Medulla oblongata (tissue), 1 donor: Measurements from ENCODE around the gene RNF181.
A peak's percentile ranks its signal among the peaks of the same experiment; 100 is the strongest.
"Not testable (repeated sequence)": the region's sequence is repeated elsewhere in the genome, so short reads cannot be mapped to it uniquely, and the experiment has no call there.

Experiments used
- DNase-seq: peaks from one replicate; pipeline ENCODE4 v3.0.0-alpha.2; 2015; ENCODE audit errors: extremely low spot score

The RNF181 gene

DNA sequence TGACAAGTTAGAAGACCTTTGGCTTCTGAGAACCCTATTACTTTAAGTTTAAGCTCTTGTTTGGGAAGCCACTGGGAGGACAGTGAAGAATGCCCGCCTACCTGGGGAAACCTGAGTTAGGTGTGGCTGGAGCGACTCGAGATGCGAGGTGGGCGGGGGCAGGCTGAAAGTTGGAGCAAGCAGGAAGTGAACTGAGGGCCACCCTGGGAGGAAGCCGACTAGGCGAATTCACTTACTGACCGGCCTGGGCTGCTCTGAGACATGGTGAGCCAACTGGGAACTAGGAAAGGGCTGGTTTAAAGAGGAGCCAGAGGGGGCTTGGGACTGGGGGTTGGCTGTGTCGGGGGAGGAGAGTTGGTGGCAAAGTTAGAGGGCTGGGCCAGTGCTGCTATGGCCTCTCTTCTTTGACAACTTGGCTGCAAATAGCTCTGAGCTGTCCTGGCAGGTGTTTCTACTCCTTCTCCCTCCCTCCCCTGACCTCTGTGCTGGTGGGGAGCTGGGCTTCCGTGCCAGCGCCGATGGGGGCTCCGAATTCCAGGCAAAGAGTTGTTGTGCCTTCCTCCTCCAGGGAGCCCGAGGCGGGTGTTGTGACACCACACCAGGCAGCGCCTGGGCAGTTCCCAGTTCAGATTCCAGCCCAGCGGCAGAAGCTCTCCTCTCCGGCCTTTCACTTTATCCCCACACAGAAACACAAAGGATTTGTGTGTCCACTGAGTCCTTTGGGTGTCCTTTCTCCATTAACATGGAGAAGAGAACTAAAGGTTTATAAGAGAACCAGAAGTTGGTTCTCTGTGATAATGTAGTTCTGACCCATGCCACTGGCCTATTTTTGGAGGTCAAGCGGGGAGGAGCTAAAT, 17.9 kb upstream of the RNF181 start, which contains the start of gene VAMP8:
Gene VAMP8 (plus strand): TSS at position 201 of the 857 bp plus-strand sequence. CDS start 61 bp downstream, at position 262.
- no peak for DNase-seq

DNA sequence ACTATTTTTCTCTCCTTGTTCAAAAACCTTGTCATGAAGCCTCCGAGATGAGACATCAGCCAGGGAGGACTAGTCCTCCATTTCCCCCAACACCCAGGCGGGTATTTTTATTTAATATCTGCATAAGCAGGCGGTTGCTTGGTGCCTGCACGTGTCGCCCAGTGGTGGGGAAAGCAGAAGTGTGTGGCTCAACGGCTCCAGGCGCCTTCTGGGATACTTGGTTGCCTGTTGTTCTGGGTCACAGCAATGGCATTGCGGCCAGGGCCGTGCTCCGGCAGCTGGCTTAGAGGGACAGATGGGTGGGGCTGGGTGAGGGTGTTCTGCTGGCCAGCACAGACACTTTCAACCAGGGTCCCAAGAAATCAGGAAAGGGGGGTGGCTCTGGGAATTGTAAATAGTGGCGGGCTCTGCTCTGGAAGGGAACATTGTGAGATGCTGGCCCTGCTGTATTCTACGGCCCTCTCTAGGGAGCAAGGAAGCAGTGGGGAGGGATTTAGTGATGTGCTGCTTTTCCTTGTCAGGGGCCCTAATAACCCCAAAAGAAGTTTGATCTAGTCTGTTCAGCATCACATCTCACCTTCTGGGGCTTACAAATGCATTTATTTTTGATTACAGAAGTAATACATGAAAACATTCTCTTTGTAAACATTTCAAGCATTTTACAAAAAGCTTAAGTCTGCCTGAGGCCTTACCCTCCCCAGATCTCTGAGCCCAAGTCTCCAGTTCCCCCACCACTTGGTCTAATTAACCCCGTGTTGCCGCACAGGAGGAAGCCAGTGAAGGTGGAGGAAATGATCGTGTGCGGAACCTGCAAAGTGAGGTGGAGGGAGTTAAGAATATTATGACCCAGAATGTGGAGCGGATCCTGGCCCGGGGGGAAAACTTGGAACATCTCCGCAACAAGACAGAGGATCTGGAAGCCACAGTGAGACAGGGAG, 17.0 kb upstream of the RNF181 start:
- peak; percentile 53 for DNase-seq

DNA sequence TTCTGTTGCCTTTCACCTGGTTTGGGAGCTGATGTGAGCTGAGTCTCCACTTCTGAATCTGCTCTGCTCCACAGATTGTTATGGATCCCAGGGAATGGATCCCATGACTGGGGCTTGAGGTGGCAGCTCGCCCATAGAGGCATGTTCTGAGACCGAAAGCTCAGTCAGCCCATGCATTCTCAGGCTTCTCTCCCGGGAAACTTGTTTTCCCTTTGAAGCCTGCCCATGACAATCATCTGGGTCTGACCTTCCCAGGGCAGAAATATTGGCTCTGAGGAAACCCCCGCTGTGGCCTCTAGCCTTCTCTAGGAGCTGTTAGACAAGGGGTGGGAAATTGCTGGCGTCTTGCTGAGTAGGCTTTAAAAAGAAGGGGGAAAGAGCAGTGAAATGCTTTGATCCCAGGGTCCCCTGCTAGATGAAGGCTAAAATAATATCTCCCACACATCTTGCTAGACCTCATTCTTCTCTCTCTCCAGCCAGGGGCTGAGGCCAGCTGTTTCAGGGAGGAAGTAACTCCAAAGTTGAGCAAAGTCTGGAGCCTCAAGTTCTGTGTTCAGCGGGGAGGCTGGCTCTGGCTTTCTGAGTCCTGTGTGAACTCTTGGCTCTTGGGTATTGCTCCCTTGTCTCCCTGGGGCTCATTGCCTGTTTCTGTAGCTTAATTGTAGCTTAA, 16.1 kb upstream of the RNF181 start:
- peak; percentile 56 for DNase-seq

GRCh38 chr2:85580206-85580605, 15.3 kb upstream of the RNF181 start:
- no peak for DNase-seq

- DNase-seq, result peak; percentile 73
Measured at GRCh38 chr2:85582492-85582891, 13.1 kb upstream of the RNF181 start.

GRCh38 chr2:85583667-85584353, 11.7 kb upstream of the RNF181 start:
- DNase-seq, result no peak

GRCh38 chr2:85584354-85584856, 11.1 kb upstream of the RNF181 start, which contains the start of gene VAMP5:
VAMP5 (plus strand) TSS chr2:85584431; CDS start chr2:85584491, 60 bp downstream.
- DNase-seq, result no peak

DNA sequence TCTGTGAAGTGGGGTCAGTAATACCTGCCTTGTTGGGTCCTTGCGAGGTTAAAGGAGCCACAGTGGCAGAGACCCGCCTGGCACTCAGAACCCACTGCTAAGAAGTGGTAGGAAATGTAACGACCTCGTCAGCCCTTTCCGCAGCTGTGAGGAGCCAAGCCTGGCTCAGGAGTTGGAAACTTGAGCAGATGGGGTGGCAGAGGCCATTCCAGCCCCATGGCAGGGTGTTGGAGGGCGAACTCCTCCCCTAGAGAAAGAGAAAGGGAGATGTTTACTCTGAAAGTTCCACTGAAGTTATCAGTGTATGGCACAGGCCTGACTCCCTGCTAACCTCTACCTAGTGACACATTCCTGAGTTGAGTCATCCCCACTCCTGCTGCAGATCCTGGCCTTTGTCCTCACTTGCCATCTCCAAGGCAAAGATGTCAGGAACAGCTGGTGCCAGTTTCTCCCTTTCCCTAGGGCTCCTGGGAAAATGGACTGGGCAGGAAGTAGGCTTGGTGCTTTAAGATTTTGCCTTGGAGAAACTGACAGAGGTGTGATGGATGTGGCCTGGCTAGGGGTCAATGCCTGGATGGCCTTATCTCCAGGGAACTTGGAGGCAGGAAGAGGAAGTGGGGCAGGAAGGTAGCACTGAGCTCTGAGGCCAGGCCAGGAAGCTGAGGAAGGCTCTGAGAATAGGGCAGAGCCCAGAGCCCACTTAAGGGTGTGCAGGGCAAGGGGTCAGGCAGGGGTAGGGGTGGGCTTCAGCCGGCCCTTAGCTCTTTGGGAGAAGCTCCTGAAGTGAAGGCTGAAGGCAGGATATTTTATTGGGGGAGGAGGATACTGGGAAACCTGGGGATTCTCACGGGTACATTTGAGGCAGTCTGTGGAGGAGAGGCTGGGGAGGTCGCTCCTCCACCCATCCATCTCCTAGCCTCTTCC, 10.4 kb upstream of the RNF181 start:
- no peak for DNase-seq

DNA sequence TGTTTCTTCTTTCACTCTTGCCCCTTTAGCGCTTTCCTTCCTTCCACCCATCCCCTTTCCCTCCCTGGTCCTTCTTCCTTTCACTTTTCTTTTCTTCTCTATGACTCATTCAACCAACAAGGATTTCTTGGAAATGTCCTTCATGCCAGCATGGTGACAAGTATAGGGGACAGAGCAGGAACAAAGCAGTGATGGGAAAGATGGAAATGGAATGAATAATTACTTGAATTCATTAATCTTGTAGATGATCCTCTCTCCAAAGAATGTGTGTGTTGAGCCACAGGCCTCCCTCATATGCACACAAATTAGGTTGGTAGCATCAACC, 9.8 kb upstream of the RNF181 start:
- DNase-seq, result no peak

- DNase-seq, result no peak
Measured at GRCh38 chr2:85588236-85588635, 7.3 kb upstream of the RNF181 start.

- DNase-seq, result no peak
Measured at GRCh38 chr2:85588645-85589044, 6.9 kb upstream of the RNF181 start.

- DNase-seq, result no peak
Measured at GRCh38 chr2:85589181-85589580, 6.4 kb upstream of the RNF181 start.

GRCh38 chr2:85589982-85590791, 5.4 kb upstream of the RNF181 start:
- DNase-seq, result peak; percentile 53

DNA sequence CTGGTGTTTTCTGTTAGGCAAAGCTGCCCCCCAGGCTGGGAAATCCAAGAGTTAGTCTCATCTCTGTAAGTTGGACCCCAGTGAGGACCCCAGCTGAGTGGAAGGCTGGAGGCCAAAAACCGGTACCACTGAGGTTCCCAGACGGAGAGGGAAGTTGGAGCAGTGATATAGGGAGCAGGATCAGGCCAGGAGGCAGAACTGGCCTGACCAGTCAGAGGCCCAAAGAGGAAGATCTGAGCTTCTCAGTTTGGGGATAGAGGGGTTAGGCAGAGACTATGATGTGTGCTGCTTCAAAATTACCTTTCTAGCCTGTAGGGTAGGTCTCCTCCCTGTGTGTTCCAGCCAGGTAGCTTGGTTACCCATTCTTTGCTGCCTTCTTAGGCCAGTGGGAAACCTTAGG, 4.6 kb upstream of the RNF181 start:
- DNase-seq, result no peak

DNA sequence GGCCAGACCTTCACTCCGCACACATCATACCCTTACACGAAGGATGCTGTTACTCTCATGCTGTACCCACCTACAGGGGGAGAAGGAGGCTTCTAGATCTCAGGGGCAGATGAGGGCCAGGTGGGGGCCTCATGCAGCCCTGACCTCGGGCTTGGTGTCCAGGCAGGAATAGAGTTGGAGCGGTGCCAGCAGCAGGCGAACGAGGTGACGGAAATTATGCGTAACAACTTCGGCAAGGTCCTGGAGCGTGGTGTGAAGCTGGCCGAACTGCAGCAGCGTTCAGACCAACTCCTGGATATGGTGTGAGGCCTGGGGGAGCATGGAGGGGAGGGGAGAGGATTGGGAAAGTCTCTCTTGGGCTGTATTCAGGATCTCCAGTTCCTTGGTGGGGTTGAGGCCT, 4.0 kb upstream of the RNF181 start:
- DNase-seq, result no peak

- not testable (repeated sequence) for DNase-seq
Measured at GRCh38 chr2:85592299-85592698, 3.2 kb upstream of the RNF181 start.

GRCh38 chr2:85593023-85593422, 2.5 kb upstream of the RNF181 start:
- no peak for DNase-seq

DNA sequence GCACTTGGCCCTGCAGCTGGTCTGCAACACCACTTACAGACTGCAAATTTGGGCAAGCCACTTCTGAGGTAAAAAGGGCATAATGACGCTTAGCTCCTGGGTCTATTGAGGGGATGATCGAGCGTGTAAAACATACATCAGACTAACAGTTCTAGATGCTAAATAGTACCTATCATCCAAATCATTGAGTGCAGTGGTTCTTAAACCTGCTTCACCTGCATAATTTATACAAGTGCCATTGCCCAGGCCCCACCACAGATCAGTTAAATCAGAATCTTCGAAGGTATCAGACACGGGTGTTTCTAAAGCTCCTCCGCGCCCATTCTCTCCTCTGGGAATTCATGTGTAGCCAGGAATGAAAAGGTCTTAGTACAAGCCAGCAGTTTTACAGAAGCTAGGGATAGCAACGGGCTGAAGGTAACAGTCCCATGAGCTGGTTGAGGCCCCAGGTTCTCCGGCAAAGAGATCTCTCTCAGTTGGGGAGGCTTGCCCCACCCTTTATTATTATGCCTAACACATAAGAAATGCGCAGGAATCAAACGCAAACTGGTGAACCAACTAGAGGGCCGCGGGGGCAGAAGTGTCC, 737 bp upstream of the RNF181 start:
- DNase-seq, result no peak

DNA sequence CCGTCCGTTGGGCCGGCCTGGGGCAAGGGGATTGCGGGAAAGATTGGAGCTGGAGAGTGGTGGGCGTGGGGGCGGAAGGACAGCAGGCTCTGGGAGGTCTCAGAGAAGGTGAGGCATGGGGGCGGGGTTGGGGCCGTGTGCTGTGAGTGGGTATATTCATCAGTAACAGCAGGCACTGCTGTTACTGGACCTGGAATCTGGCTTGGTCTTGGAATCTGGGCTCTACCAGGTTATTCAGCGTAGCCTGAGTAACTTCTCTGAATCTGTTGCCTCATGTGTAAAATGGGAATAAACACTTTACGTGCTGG, 435 bp downstream of the RNF181 start:
- no peak for DNase-seq
